Natural killer cell (primary cell): ENCODE measurements around the gene UBE2I. TPM values are rescaled to one million over a fixed set of nuclear protein-coding genes. Genes with fewer than 3 reads are reported as not detected.

Experiments
- ATAC-seq, 3 donors: fragments of 150-1000 bp in 2 of 3; fragments of 200-7000 bp in 1 of 3; cut with Tn5 transposase; 1 replicate in 1 of 3; 2 replicates in 2 of 3; pipeline ENCODE4 v1.10.0; 2021; ENCODE audit warnings: mild to moderate bottlenecking in 2 of 3, moderate library complexity in 2 of 3
- DNase-seq, 2 donors: peaks; one replicate each; pipeline versions ENCODE4 v3.0.0 to v3.0.0-alpha.2; 2013 to 2021; ENCODE audit warnings: mixed read lengths in 1 of 2
- H3K27ac ChIP-seq: one replicate; pipeline ENCODE4 v1.5.1; 2013; ENCODE audit warnings: mild to moderate bottlenecking, low read length
- H3K27me3 ChIP-seq: one replicate; pipeline ENCODE4 v1.6.1; 2013; ENCODE audit warnings: low read length; ENCODE audit not compliant: control insufficient read depth, insufficient read depth
- H3K36me3 ChIP-seq: one replicate; pipeline ENCODE4 v1.6.1; 2013; ENCODE audit warnings: low read length; ENCODE audit not compliant: control insufficient read depth, insufficient read depth
- H3K4me1 ChIP-seq: one replicate; pipeline ENCODE4 v1.6.1; 2013; ENCODE audit warnings: low read length; ENCODE audit not compliant: control insufficient read depth, insufficient read depth
- H3K4me3 ChIP-seq: one replicate; pipeline ENCODE4 v1.5.1; 2013; ENCODE audit warnings: low read length
- H3K9me3 ChIP-seq: one replicate; pipeline ENCODE4 v1.6.1; 2013; ENCODE audit warnings: low read length; ENCODE audit not compliant: control insufficient read depth, insufficient read depth
- H3K27ac Mint-ChIP-seq, 2 donors: one replicate each; pipeline ENCODE4 v1.8.0; 2022; ENCODE audit warnings: mild to moderate bottlenecking in 2 of 2, mixed read lengths in 2 of 2, moderate library complexity in 1 of 2
- H3K27me3 Mint-ChIP-seq, 2 donors: one replicate each; pipeline ENCODE4 v1.8.0; 2022; ENCODE audit warnings: low read depth in 2 of 2, mixed read lengths in 2 of 2
- H3K36me3 Mint-ChIP-seq: one replicate; pipeline ENCODE4 v1.8.0; 2022; ENCODE audit warnings: mixed read lengths
- H3K4me1 Mint-ChIP-seq, 2 donors: one replicate each; pipeline ENCODE4 v1.8.0; 2022; ENCODE audit warnings: mixed read lengths in 2 of 2
- H3K4me3 Mint-ChIP-seq: one replicate; pipeline ENCODE4 v1.8.0; 2022; ENCODE audit warnings: mild to moderate bottlenecking, moderate library complexity, mixed read lengths
- H3K9me3 Mint-ChIP-seq, 2 donors: one replicate each; pipeline ENCODE4 v1.8.0; 2022; ENCODE audit warnings: mixed read lengths in 2 of 2
- WGBS: methylation state at CpG from one replicate; pipeline ENCODE4 v1.1.7; 2013; ENCODE audit warnings: missing lambda C conversion rate; ENCODE audit not compliant: insufficient coverage; 5-methylcytosine and 5-hydroxymethylcytosine counted together
- intact Hi-C: fragments of 100-400 bp; cut with micrococcal nuclease; formaldehyde crosslinking; loops from one replicate; pipeline ENCODE4 v1.14.2; 2022
- total RNA-seq, 4 donors: library from RNA; stranded (reverse); fragments of 120-200 nt in 1 of 4; gene quantifications; one replicate each; pipeline versions ENCODE4 v1.2.3 to v1.2.4, GENCODE V29; 2013 to 2022
- TF ChIP-seq, protein P1 (sequence below): fragments of 200-600 bp; IDR thresholded peaks from one replicate; pipeline ENCODE4 v1.8.0; 2022; ENCODE audit warnings: antibody characterized with exemption

The UBE2I gene
- total RNA-seq, 3 donors from 2014 or later (not counting 1 experiment from before 2014, with no cell fraction given) = 367 to 412 (median 383) TPM

DNA sequence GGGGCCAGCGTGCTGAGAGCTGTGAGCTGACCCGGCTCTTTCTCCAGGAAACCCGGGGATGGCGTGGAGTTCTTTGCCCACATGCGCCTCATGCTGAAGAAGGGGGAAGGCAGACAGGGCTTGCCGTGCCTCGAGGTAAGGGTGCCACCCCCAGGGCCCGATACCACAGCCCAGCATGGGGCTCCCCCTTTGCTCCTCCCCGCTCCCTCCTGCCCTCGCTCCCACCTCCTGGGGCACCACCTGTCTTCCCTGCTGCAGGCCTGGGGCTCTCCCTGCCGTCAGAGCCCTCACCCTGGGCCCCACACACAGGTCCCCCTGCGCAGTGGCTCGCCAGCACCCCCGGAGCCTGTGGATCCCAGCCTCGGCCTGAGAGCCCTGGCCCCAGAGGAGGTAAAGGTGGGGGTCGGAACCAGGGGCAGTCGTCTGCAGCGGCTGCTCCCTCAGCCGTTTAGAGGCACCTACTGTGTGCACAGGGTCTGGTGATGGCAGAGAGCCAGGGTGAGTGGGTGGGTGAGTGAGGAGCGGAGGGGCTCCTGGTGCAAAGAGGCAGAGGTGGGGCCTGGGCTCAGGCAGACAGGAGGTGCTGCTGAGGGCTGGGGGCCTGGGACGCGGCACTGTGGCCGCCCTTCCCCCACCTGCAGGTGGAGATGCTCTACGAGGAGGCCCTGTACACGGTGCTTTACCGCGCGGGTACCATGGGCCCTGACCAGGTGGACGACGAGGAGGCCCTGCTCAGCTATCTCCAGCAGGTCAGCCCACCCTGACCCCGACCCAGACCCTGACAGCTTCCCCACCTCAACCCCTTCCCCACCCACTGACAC is 29.6 kb downstream of the UBE2I start:
- ATAC-seq (no peak), DNase-seq (no peak)
- H3K27me3 ChIP-seq = peaks cover 7% of the 10 kb centered on the region
- H3K27ac Mint-ChIP-seq = no peak overlapping the region
- no peaks in the 10 kb centered on the region for H3K36me3 ChIP-seq
- no peaks in the 10 kb centered on the region for H3K36me3 Mint-ChIP-seq
- H3K4me3 Mint-ChIP-seq = no peak overlapping the region
- no peak overlapping the region for H3K4me3 ChIP-seq
- no peaks in the 10 kb centered on the region for H3K27me3 Mint-ChIP-seq
- H3K9me3 ChIP-seq = no peaks in the 10 kb centered on the region
- H3K4me1 ChIP-seq = peaks cover 34% of the 10 kb centered on the region
- H3K4me1 Mint-ChIP-seq = peaks cover 9 to 15% of the 10 kb centered on the region in 2 donors
- no peaks in the 10 kb centered on the region for H3K9me3 Mint-ChIP-seq
- WGBS = 77% methylated on average over 31 of the region's 31 CpGs
- TF ChIP-seq, protein P1, sequence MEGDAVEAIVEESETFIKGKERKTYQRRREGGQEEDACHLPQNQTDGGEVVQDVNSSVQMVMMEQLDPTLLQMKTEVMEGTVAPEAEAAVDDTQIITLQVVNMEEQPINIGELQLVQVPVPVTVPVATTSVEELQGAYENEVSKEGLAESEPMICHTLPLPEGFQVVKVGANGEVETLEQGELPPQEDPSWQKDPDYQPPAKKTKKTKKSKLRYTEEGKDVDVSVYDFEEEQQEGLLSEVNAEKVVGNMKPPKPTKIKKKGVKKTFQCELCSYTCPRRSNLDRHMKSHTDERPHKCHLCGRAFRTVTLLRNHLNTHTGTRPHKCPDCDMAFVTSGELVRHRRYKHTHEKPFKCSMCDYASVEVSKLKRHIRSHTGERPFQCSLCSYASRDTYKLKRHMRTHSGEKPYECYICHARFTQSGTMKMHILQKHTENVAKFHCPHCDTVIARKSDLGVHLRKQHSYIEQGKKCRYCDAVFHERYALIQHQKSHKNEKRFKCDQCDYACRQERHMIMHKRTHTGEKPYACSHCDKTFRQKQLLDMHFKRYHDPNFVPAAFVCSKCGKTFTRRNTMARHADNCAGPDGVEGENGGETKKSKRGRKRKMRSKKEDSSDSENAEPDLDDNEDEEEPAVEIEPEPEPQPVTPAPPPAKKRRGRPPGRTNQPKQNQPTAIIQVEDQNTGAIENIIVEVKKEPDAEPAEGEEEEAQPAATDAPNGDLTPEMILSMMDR = no peak
- intact Hi-C loops = no loop called here
- H3K27ac ChIP-seq = no peak overlapping the region

DNA sequence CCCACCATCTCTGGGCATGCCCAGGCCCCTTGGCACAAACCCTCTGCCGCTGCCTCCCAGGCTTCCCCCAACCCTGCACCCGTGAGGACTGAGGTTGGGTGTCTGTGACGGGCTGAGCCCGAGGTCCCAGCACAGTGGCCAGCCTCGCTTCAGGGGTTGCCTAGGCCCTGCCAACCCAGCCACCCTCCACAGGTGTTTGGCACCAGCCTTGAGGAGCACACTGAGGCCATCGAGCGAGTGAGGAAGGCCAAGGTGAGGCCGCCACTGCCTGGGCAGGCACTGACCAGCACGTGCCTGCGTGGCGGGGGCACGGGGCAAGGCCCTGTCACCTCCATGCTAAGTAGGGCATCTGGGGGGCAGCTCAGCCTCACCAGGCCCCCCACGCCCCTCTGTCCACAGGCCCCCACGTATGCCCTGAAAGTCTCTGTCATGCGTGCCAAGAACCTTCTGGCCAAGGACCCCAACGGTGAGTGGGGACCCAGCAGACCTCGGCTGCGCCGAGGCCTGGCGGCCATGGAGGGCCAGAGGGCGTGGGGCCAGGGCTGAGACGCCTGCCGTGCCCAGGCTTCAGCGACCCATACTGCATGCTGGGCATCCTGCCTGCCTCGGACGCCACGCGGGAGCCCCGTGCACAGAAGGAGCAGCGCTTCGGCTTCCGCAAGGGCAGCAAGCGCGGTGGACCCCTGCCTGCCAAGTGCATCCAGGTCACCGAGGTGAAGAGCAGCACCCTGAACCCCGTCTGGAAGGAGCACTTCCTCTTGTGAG is 31.5 kb downstream of the UBE2I start:
- Histone ChIP-seq H3K36me3 (no peaks in the 10 kb centered on the region), H3K4me3 (no peak overlapping the region), H3K4me1 (peaks cover 27% of the 10 kb centered on the region), H3K27me3 (no peaks in the 10 kb centered on the region), H3K9me3 (no peaks in the 10 kb centered on the region), H3K27ac (no peak overlapping the region)
- 88% methylated on average over 36 of the region's 36 CpGs for WGBS
- peak overlapping the region; percentile 9 for H3K4me3 Mint-ChIP-seq
- DNase-seq (no peak), ATAC-seq (no peak)
- TF ChIP-seq, protein P1 = no peak
- intact Hi-C loops = no loop called here
- no peaks in the 10 kb centered on the region for H3K36me3 Mint-ChIP-seq
- H3K4me1 Mint-ChIP-seq = peaks cover 9 to 15% of the 10 kb centered on the region in 2 donors
- H3K27me3 Mint-ChIP-seq = no peaks in the 10 kb centered on the region
- no peak overlapping the region for H3K27ac Mint-ChIP-seq
- H3K9me3 Mint-ChIP-seq = no peaks in the 10 kb centered on the region

DNA sequence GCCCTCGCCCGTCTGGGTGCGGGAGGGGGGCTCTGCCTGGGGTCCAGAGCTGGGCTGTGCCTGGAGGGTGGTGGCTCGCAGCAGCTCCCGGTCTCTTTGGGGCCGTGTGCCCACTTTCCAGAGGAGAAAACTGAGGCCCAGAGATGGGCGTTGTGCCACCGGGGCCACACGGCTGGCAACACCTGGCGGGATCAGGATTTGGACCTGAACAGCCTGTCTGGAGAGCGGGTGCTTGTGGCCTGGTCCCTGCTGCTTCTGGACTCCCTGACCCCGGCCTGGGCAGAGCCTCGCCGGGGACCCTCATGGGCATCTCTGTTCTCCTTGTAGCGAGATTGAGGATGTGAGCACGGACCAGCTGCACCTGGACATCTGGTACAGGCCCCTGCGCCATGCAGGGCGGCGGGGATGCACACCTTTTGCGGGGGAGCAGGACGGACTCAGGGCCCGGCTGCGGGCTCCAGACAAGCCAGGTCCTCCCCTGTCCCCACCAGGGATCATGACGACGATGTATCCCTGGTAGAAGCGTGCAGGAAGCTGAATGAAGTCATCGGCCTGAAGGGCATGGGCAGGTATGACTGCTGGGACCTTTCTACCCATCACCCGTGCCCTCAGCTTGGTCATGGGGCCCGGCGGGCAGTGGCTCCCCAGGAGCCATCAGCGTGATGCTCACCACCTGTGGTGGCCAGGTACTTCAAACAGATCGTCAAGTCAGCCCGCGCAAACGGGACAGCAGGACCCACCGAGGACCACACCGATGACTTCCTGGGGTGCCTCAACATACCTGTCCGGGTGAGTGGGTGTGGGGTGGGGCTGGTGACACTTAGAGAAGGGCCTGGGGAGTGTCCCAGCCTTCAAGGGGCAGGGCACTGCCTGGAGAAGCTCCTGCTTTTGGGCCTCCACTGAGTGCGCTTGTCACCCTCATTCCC is 32.3 kb downstream of the UBE2I start:
- no peak overlapping the region for H3K27ac ChIP-seq
- DNase-seq = no peak

More for the DNA sequence above, 32.3 kb downstream of the UBE2I start:
- Histone ChIP-seq H3K4me3 (peak overlapping the region; percentile 7), H3K9me3 (no peaks in the 10 kb centered on the region), H3K27me3 (no peaks in the 10 kb centered on the region), H3K36me3 (no peaks in the 10 kb centered on the region), H3K4me1 (peaks cover 27% of the 10 kb centered on the region)
- no peak for ATAC-seq
- peaks cover 9 to 15% of the 10 kb centered on the region in 2 donors for H3K4me1 Mint-ChIP-seq
- no peaks in the 10 kb centered on the region for H3K9me3 Mint-ChIP-seq
- no peaks in the 10 kb centered on the region for H3K27me3 Mint-ChIP-seq
- H3K27ac Mint-ChIP-seq = no peak overlapping the region
- no peaks in the 10 kb centered on the region for H3K36me3 Mint-ChIP-seq
- TF ChIP-seq, protein P1 = no peak
- WGBS = 87% methylated on average over 39 of the region's 39 CpGs
- no peak overlapping the region for H3K4me3 Mint-ChIP-seq
- intact Hi-C loops = loop anchor here (2.0 kb wide), 1 partner anchor 41 kb away; no protein-coding TSS in a partner anchor
